ENCODE results near the gene ZBED5.

ZBED5 gene

DNA sequence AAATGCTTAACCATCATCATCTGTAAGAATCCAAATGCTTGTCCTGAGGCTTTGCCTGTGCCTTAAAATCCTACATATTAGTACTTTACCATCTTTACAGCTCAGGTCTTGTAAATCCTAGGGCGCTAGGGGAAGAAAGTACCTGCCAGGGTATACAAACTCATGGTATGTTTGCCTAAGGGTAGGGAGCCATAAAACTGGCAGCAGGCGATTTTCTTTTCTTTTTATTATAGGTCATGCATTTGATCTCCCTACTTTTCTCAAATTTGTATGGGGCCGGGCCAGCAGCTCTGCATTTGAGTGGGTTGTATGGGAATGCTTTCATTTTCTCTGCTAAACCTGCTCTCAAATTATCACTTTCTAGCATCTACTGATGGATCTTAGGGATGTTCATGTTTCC lies 24.0 kb upstream of the ZBED5 start:
- Histone ChIP-seq H3K27me3 (ENCODE audit: control insufficient read depth, insufficient read depth, low read length, poor library complexity, severe bottlenecking) (no peaks in the 10 kb centered on the region), H3K9me3 (ENCODE audit: control insufficient read depth, low read length) (no peaks in the 10 kb centered on the region), H3K36me3 (ENCODE audit: control insufficient read depth, insufficient read depth, low read length) (no peaks in the 10 kb centered on the region), H3K4me1 (ENCODE audit: control insufficient read depth, insufficient read depth, low read length) (no peaks in the 10 kb centered on the region), H3K4me3 (ENCODE audit: insufficient read depth, low read depth, low read length) (no peak overlapping the region), H3K27ac (ENCODE audit: insufficient read depth, low read depth, low read length, poor library complexity, severe bottlenecking) (no peak overlapping the region)
- 81 to 89% methylated on average over 2 of the region's 3 CpGs for WGBS, 2 experiments

DNA sequence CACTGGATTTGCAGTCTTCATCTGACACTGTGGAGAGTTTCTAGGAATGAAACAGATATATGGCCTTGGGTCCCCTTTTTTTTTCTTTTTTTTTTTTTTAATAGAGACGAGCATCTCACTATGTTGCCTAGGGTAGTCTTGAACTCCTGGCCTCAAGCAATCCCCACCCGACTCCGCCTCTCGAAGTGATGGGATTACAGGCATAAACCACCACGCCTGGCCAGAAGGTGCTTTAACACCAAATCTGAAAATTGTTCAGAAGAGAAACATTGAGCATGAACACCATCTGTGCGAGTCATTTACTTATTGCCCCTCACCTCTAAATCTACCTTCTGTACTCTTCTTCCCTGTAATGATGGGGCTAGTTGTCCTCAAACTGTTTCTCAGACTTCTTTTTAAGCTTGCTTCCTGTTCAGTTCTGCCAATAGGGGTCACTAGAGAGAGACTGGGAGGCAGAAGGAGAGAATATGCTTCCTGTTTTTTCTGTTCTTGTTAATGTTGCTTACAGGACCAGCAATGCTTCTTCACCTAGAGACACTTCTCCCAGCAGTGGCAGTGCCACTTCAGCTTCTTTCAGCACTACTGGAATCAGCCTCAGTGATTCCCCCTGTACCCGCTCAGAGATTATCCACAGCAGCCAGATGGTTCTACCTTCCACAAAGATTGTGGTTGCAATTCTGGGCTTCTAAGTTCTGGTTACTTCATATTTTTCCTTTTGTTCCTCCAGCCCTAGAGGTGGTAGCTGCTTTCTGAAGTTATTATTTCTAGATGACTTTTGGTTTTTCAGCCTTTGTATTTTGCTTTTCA lies 20.8 kb upstream of the ZBED5 start:
- Histone ChIP-seq H3K4me3 (ENCODE audit: insufficient read depth, low read depth, low read length) (no peak overlapping the region), H3K27me3 (ENCODE audit: control insufficient read depth, insufficient read depth, low read length, poor library complexity, severe bottlenecking) (no peaks in the 10 kb centered on the region), H3K27ac (ENCODE audit: insufficient read depth, low read depth, low read length, poor library complexity, severe bottlenecking) (no peak overlapping the region), H3K4me1 (ENCODE audit: control insufficient read depth, insufficient read depth, low read length) (no peaks in the 10 kb centered on the region), H3K9me3 (ENCODE audit: control insufficient read depth, low read length) (no peaks in the 10 kb centered on the region), H3K36me3 (ENCODE audit: control insufficient read depth, insufficient read depth, low read length) (no peaks in the 10 kb centered on the region)
- 89 to 91% methylated on average over 7 of the region's 7 CpGs for WGBS, 2 experiments

DNA sequence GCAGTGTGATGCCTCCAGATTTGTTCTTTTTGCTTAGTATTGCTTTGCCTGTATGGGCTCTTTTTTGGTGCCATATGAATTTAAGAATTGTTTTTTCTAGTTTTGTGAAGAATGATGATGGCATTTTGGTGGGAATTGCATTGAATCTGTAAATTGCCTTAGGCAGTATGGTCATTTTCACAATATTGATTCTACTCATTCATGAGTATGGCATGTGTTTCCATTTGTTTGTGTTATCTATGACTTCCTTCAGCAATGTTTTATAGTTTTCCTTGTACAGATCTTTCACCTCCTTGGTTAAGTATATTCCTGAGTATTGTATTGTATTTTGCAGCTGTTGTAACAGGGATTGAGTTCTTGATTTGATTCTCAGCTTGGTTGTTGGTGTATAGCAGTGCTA lies 18.3 kb upstream of the ZBED5 start:
- Histone ChIP-seq H3K27ac (ENCODE audit: insufficient read depth, low read depth, low read length, poor library complexity, severe bottlenecking) (no peak overlapping the region), H3K27me3 (ENCODE audit: control insufficient read depth, insufficient read depth, low read length, poor library complexity, severe bottlenecking) (no peaks in the 10 kb centered on the region), H3K9me3 (ENCODE audit: control insufficient read depth, low read length) (no peaks in the 10 kb centered on the region)

DNA sequence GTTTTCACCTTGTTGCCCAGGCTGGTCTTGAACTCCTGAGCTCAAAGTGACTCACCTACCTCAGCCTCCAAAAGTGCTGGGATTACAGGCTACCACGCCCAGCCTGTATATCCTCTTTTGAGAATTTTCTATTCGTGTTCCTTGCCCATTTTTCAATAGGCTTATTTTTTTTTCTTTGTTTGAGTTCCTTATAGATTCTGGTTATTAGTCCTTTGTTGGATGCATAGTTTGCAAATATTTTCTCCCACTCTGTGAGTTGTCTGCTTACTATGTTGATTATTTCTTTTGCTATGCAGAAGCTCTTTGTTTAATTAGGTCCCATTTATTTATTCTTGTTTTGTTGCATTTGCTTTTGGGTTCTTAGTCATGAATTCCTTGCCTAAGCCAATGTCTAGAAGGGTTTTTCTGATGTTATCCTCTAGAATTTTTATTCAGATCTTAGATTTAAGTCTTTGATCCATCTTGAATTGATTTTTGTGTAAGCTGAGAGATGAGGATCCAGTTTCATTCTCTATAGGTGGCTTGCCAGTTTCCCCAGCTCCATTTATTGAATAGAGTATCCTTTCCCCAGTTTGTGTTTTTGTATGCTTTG lies 17.7 kb upstream of the ZBED5 start:
- Histone ChIP-seq H3K4me1 (ENCODE audit: control insufficient read depth, insufficient read depth, low read length) (no peaks in the 10 kb centered on the region), H3K9me3 (ENCODE audit: control insufficient read depth, low read length) (no peaks in the 10 kb centered on the region), H3K4me3 (ENCODE audit: insufficient read depth, low read depth, low read length) (no peak overlapping the region), H3K27ac (ENCODE audit: insufficient read depth, low read depth, low read length, poor library complexity, severe bottlenecking) (no peak overlapping the region), H3K36me3 (ENCODE audit: control insufficient read depth, insufficient read depth, low read length) (no peaks in the 10 kb centered on the region), H3K27me3 (ENCODE audit: control insufficient read depth, insufficient read depth, low read length, poor library complexity, severe bottlenecking) (no peaks in the 10 kb centered on the region)
- 75 to 97% methylated on average over 2 of the region's 2 CpGs for WGBS, 2 experiments

More for the DNA sequence above, 18.3 kb upstream of the ZBED5 start:
- no peak overlapping the region for H3K4me3 ChIP-seq (ENCODE audit: insufficient read depth, low read depth, low read length)
- no peaks in the 10 kb centered on the region for H3K4me1 ChIP-seq (ENCODE audit: control insufficient read depth, insufficient read depth, low read length)
- no peaks in the 10 kb centered on the region for H3K36me3 ChIP-seq (ENCODE audit: control insufficient read depth, insufficient read depth, low read length)

DNA sequence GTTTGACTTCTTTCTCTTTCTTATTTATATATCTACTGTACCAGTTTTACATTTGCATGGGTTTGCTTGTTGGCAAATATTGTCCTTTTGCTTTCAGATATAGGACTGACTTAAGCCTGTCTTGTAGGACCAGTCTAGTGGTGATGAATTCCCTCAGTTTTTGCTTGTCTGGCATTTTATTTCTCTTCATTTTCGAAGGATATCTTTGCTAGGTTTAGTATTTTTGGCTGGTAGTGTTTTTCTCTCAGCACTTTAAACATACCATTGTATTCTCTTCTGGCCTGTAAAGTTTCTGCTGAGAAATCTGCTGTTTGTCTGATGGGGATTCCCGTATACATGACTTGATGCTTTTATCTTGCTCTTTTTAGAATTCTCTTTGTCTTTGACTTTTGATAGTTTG lies 14.2 kb upstream of the ZBED5 start:
- Histone ChIP-seq H3K4me1 (ENCODE audit: control insufficient read depth, insufficient read depth, low read length) (no peaks in the 10 kb centered on the region), H3K27me3 (ENCODE audit: control insufficient read depth, insufficient read depth, low read length, poor library complexity, severe bottlenecking) (no peaks in the 10 kb centered on the region), H3K4me3 (ENCODE audit: insufficient read depth, low read depth, low read length) (no peak overlapping the region), H3K9me3 (ENCODE audit: control insufficient read depth, low read length) (no peaks in the 10 kb centered on the region), H3K36me3 (ENCODE audit: control insufficient read depth, insufficient read depth, low read length) (no peaks in the 10 kb centered on the region), H3K27ac (ENCODE audit: insufficient read depth, low read depth, low read length, poor library complexity, severe bottlenecking) (no peak overlapping the region)
- 77 to 100% methylated on average over 1 to 2 of the region's 2 CpGs for WGBS, 2 experiments

DNA sequence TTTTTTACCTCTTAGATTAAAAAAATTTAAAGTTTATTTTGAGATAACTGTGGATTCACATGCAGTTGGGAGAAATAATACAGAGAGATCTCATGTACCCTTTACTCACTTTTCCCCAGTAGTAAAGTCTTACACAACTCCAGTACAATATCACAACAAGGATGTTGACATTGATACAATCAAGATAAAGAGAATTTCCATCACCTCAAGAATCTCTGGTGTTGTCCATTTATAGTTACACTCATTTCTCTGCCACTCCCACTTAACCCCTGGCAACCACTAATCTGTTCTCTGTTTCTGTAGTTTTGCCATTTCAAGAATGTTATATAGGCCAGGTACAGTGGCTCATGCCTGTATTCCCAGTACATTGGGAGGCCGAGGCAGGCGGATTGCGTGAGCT lies 10.5 kb upstream of the ZBED5 start:
- Histone ChIP-seq H3K27me3 (ENCODE audit: control insufficient read depth, insufficient read depth, low read length, poor library complexity, severe bottlenecking) (no peaks in the 10 kb centered on the region), H3K4me3 (ENCODE audit: insufficient read depth, low read depth, low read length) (no peak overlapping the region), H3K27ac (ENCODE audit: insufficient read depth, low read depth, low read length, poor library complexity, severe bottlenecking) (no peak overlapping the region), H3K36me3 (ENCODE audit: control insufficient read depth, insufficient read depth, low read length) (no peaks in the 10 kb centered on the region), H3K9me3 (ENCODE audit: control insufficient read depth, low read length) (no peaks in the 10 kb centered on the region), H3K4me1 (ENCODE audit: control insufficient read depth, insufficient read depth, low read length) (no peaks in the 10 kb centered on the region)
- WGBS, 2 experiments: 95 to 98% methylated on average over 3 of the region's 3 CpGs

DNA sequence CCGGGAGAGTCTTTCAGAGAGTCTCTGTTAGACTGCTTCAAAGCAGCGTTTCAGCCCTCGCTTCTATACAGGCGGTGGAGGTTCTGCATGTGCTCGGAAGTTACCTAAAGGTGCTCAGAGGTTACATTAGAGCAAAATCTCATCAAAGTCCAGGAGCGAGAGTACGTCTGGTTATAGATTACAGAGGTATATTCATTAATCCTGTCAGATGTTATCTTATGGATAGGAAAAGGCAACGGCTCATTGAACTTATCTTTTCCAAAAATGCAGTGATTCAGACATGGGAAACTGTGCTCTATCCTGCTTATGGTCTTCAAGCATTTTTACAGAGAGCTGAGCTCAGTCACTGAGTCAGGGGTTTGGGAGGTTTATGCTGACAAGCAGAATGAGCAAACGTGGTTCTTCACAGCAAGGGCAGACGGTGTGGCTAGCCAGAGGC lies 9.1 kb upstream of the ZBED5 start:
- Histone ChIP-seq H3K36me3 (ENCODE audit: control insufficient read depth, insufficient read depth, low read length) (no peaks in the 10 kb centered on the region), H3K4me1 (ENCODE audit: control insufficient read depth, insufficient read depth, low read length) (no peaks in the 10 kb centered on the region), H3K4me3 (ENCODE audit: insufficient read depth, low read depth, low read length) (no peak overlapping the region), H3K9me3 (ENCODE audit: control insufficient read depth, low read length) (no peaks in the 10 kb centered on the region), H3K27me3 (ENCODE audit: control insufficient read depth, insufficient read depth, low read length, poor library complexity, severe bottlenecking) (no peaks in the 10 kb centered on the region), H3K27ac (ENCODE audit: insufficient read depth, low read depth, low read length, poor library complexity, severe bottlenecking) (no peak overlapping the region)
- 89% methylated on average over 10 of the region's 10 CpGs for WGBS, 2 experiments

DNA sequence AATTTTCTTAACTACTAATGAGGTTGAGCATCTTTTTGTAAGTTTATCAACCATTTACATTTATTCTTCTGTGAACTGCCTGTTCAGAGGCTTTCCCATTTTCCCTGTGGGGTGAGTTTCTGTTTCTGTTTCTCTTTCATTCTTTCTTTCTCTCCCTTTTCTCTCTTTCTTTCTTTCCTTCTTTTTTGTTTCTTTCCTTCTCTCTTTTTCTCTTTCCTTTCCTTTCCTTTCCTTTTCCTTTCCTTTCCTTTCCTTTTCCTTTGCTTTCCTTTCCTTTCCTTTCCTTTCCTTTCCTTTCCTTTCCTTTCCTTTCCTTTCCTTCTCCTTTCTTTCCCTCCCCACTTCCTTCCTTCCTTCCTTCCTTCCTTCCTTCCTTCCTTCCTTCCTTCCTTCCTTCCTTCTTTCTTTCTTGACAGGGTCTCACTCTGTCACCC lies 8.0 kb upstream of the ZBED5 start:
- Histone ChIP-seq H3K9me3 (ENCODE audit: control insufficient read depth, low read length) (no peaks in the 10 kb centered on the region), H3K36me3 (ENCODE audit: control insufficient read depth, insufficient read depth, low read length) (no peaks in the 10 kb centered on the region), H3K4me1 (ENCODE audit: control insufficient read depth, insufficient read depth, low read length) (no peaks in the 10 kb centered on the region), H3K27me3 (ENCODE audit: control insufficient read depth, insufficient read depth, low read length, poor library complexity, severe bottlenecking) (no peaks in the 10 kb centered on the region), H3K4me3 (ENCODE audit: insufficient read depth, low read depth, low read length) (no peak overlapping the region), H3K27ac (ENCODE audit: insufficient read depth, low read depth, low read length, poor library complexity, severe bottlenecking) (no peak overlapping the region)

DNA sequence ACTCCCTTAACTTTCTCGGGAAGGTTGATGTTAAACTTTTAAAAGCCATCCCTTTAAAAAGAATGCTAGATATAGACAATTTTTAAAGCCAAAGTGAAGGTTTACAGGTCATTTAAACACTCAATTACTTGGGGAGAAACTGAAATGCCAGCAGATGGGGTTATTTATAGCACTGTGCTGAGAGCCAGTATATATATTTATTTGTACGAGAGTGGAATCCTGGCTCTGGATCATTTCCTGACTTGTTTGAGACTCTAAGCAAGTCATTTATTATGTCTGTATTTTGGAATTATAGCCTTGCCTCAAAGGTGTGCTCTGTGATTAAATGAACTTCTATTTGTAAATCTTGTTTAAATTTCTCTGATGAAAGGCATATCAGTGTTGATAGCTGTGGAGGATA lies 6.8 kb upstream of the ZBED5 start:
- no peak overlapping the region for H3K27ac ChIP-seq (ENCODE audit: insufficient read depth, low read depth, low read length, poor library complexity, severe bottlenecking)
- no peaks in the 10 kb centered on the region for H3K4me1 ChIP-seq (ENCODE audit: control insufficient read depth, insufficient read depth, low read length)

DNA sequence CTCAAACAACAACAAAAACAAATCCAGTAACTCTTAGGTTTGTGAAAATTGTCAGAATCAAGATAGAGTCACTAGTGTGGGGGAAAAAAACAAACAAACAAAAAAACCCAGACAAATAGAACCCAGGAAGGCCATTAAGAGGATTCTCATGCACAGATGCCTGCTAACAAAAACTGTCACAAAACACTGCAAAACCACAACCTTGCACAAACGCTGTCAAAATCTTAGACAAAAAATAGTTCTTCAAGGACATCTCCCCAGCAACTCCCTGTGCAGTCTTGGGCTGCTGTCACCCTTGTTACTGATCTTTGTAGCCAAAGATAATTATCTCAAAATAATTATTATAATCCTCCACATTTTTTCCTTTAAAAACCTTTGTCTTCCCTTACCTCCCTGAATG lies 4.6 kb upstream of the ZBED5 start:
- Histone ChIP-seq H3K4me3 (ENCODE audit: insufficient read depth, low read depth, low read length) (no peak overlapping the region), H3K27me3 (ENCODE audit: control insufficient read depth, insufficient read depth, low read length, poor library complexity, severe bottlenecking) (no peaks in the 10 kb centered on the region), H3K4me1 (ENCODE audit: control insufficient read depth, insufficient read depth, low read length) (no peaks in the 10 kb centered on the region), H3K9me3 (ENCODE audit: control insufficient read depth, low read length) (no peaks in the 10 kb centered on the region), H3K36me3 (ENCODE audit: control insufficient read depth, insufficient read depth, low read length) (no peaks in the 10 kb centered on the region), H3K27ac (ENCODE audit: insufficient read depth, low read depth, low read length, poor library complexity, severe bottlenecking) (no peak overlapping the region)
- 85 to 97% methylated on average over 1 of the region's 1 CpG for WGBS, 2 experiments

More for the DNA sequence above, 6.8 kb upstream of the ZBED5 start:
- 87 to 92% methylated on average over 1 to 2 of the region's 2 CpGs for WGBS, 2 experiments
- no peaks in the 10 kb centered on the region for H3K27me3 ChIP-seq (ENCODE audit: control insufficient read depth, insufficient read depth, low read length, poor library complexity, severe bottlenecking)
- H3K4me3 ChIP-seq (ENCODE audit: insufficient read depth, low read depth, low read length): no peak overlapping the region
- no peaks in the 10 kb centered on the region for H3K9me3 ChIP-seq (ENCODE audit: control insufficient read depth, low read length)
- no peaks in the 10 kb centered on the region for H3K36me3 ChIP-seq (ENCODE audit: control insufficient read depth, insufficient read depth, low read length)
